GM10266 (cell line): Measurements from ENCODE around the gene CBY2.

Experiments
- DNase-seq: peaks from one replicate; pipeline ENCODE4 v3.0.0; 2012; ENCODE audit errors: extremely low spot score
- CTCF ChIP-seq: IDR thresholded peaks from 2 replicates; pipeline ENCODE4 v1.5.1; 2012; ENCODE audit warnings: mild to moderate bottlenecking, low read depth; ENCODE audit not compliant: control insufficient read depth, insufficient read depth; ENCODE audit errors: missing control alignments

The CBY2 gene

GRCh38 chr13:45704211-45704739 is 2.2 kb downstream of the CBY2 start:
- TF ChIP-seq CTCF, result no peak
- DNase-seq, result no peak

- DNase-seq, result no peak
- no peak for TF ChIP-seq CTCF
These were observed 3.0 kb downstream of the CBY2 start for GRCh38 chr13:45704854-45705695.

GRCh38 chr13:45705918-45706317 is 3.8 kb downstream of the CBY2 start:
- peak; percentile 41 for DNase-seq
- no peak for TF ChIP-seq CTCF

- TF ChIP-seq CTCF, result no peak
- DNase-seq, result no peak
These were observed 5.5 kb downstream of the CBY2 start for GRCh38 chr13:45707516-45708100.

- no peak for TF ChIP-seq CTCF
- no peak for DNase-seq
These were observed 9.8 kb downstream of the CBY2 start for GRCh38 chr13:45711951-45712350.

- TF ChIP-seq CTCF, result no peak
- DNase-seq, result no peak
These were observed 11.1 kb downstream of the CBY2 start for GRCh38 chr13:45713106-45713690.
